GM12878 (cell line): ENCODE measurements around the gene SHROOM4. TPM values are rescaled to one million over a fixed set of nuclear protein-coding genes. Genes with fewer than 3 reads are reported as not detected.

Experiments
- ATAC-seq: fragments of 200-7000 bp; cut with Tn5 transposase; 3 replicates; pipeline ENCODE4 v1.9.1; 2020; ENCODE audit warnings: mild to moderate bottlenecking, moderate library complexity
- BruUV-seq: library from RNA; stranded (reverse); fragments of 400-500 nt; replicated peaks from 2 replicates; lab custom pipeline; 2021; lab: Mats Ljungman, UMichigan
- CTCF ChIA-PET: fragments of 300-600 bp; sonication (Branson Sonifier 250); formaldehyde crosslinking; extraction: SDS; loops from one replicate; lab custom pipeline; 2021; ENCODE audit warnings: inconsistent platforms; lab: Yijun Ruan, JAX
- POLR2A ChIA-PET: fragments of 350-600 bp; formaldehyde crosslinking; extraction: SDS; loops from one replicate; lab custom pipeline; 2021; ENCODE audit warnings: inconsistent platforms; lab: Charles Lee
- RAD21 ChIA-PET: fragments of 300-600 bp; sonication (Branson Sonifier 250); formaldehyde crosslinking; loops from one replicate; lab custom pipeline; 2023; ENCODE audit warnings: antibody characterized with exemption; ENCODE audit not compliant: unreplicated experiment; lab: Charles Lee
- SMC1A ChIA-PET: fragments of 300-600 bp; sonication (Branson Sonifier 250); formaldehyde crosslinking; loops from one replicate; lab custom pipeline; 2023; ENCODE audit not compliant: unreplicated experiment, uncharacterized antibody; lab: Charles Lee
- DNase-seq: peaks from one replicate; pipeline ENCODE4 v3.0.0-alpha.2; 2011; ENCODE audit warnings: low read depth, low spot score
- FAIRE-seq: peaks from 3 replicates; lab custom pipeline; 2011; peaks lifted over from hg19 to GRCh38; lab: Jason Lieb, UNC
- H2AFZ ChIP-seq: 2 replicates; pipeline ENCODE4 v1.6.0; 2011; ENCODE audit warnings: low read depth, low read length, control low read depth; ENCODE audit not compliant: control insufficient read depth
- H3K27ac ChIP-seq: 2 replicates; pipeline ENCODE4 v1.5.1; 2011; ENCODE audit warnings: control low read depth; ENCODE audit not compliant: control insufficient read depth, insufficient read depth
- H3K27me3 ChIP-seq, 2 experiments: replicated peaks in 1 of 2; 2 replicates each; pipeline versions ENCODE4 v1.6.0 to v1.6.1; 2011; ENCODE audit warnings: low read length in 1 of 2; ENCODE audit not compliant: control insufficient read depth in 2 of 2, insufficient read depth in 2 of 2
- H3K36me3 ChIP-seq, 2 experiments: 2 replicates each; pipeline ENCODE4 v1.5.1; 2011; ENCODE audit warnings: low read length in 1 of 2; ENCODE audit not compliant: control insufficient read depth in 2 of 2, insufficient read depth in 2 of 2
- H3K4me1 ChIP-seq: 2 replicates; pipeline ENCODE4 v1.6.1; 2011; ENCODE audit warnings: mild to moderate bottlenecking, low read length, moderate library complexity, mixed read lengths; ENCODE audit not compliant: control insufficient read depth, insufficient read depth
- H3K4me2 ChIP-seq: 2 replicates; pipeline ENCODE4 v1.6.0; 2011; ENCODE audit warnings: control low read depth; ENCODE audit not compliant: control insufficient read depth, insufficient read depth
- H3K4me3 ChIP-seq: fragments of 200-600 bp; sonication (generic); 2 replicates; pipeline ENCODE4 v1.5.1; 2016
- H3K79me2 ChIP-seq: 2 replicates; pipeline ENCODE4 v1.6.0; 2011; ENCODE audit warnings: low read length; ENCODE audit not compliant: control insufficient read depth, insufficient read depth
- H3K9ac ChIP-seq: 2 replicates; pipeline ENCODE4 v1.8.0; 2011; ENCODE audit warnings: low read length, control low read depth, mixed read lengths; ENCODE audit not compliant: control insufficient read depth, insufficient read depth
- H3K9me3 ChIP-seq: replicated peaks from 3 replicates; pipeline ENCODE4 v1.5.1; 2011; ENCODE audit warnings: mild to moderate bottlenecking, low read length; ENCODE audit not compliant: control insufficient read depth, insufficient read depth
- H4K20me1 ChIP-seq: 2 replicates; pipeline ENCODE4 v1.6.0; 2011; ENCODE audit not compliant: control insufficient read depth, insufficient read depth
- ASH2L ChIP-seq: fragments of 300-600, 200-600 bp; sonication (generic); IDR thresholded peaks from 2 replicates; pipeline ENCODE4 v1.6.1; 2017; ENCODE audit warnings: low read depth, mild to moderate bottlenecking, borderline replicate concordance
- ATF7 ChIP-seq: fragments of 450-650 bp; IDR thresholded peaks from 2 replicates; pipeline ENCODE4 v1.6.1; 2016; ENCODE audit warnings: low read depth, mild to moderate bottlenecking
- BMI1 ChIP-seq: fragments of 450-650 bp; IDR thresholded peaks from 2 replicates; pipeline ENCODE4 v1.6.1; 2016; ENCODE audit warnings: mild to moderate bottlenecking, moderate library complexity, borderline replicate concordance
- CEBPZ ChIP-seq: fragments of 150-350 bp; IDR thresholded peaks from 2 replicates; pipeline ENCODE4 v1.6.1; 2016; ENCODE audit warnings: low read depth, low read length
- CREM ChIP-seq: IDR thresholded peaks from 2 replicates; pipeline ENCODE4 v1.6.1; 2014; ENCODE audit warnings: antibody characterized with exemption, low read depth
- ESRRA ChIP-seq: IDR thresholded peaks from 2 replicates; pipeline ENCODE4 v1.6.1; 2012; ENCODE audit warnings: mild to moderate bottlenecking, low read length, improper control_type of control experiment
- KAT2A ChIP-seq: conservative IDR thresholded peaks from 2 replicates; pipeline ENCODE4 v1.6.1; 2011; ENCODE audit warnings: low read depth, low read length; ENCODE audit not compliant: control insufficient read depth
- POU2F2 ChIP-seq: IDR thresholded peaks from 3 replicates; pipeline ENCODE4 v1.6.1; 2011; ENCODE audit warnings: low read depth, mild to moderate bottlenecking, low read length, borderline replicate concordance
- RAD21 ChIP-seq: IDR thresholded peaks from 2 replicates; pipeline ENCODE4 v1.6.1; 2011; ENCODE audit warnings: mild to moderate bottlenecking, low read depth, low read length, moderate library complexity; ENCODE audit not compliant: insufficient read depth
- RBBP5 ChIP-seq: fragments of 200-600 bp; sonication (generic); conservative IDR thresholded peaks from 2 replicates; pipeline ENCODE4 v1.6.1; 2016
- SIX5 ChIP-seq: IDR thresholded peaks from 2 replicates; pipeline ENCODE4 v1.6.1; 2011; ENCODE audit warnings: mild to moderate bottlenecking, low read depth, low read length, moderate library complexity; ENCODE audit not compliant: severe bottlenecking
- SMAD1 ChIP-seq: fragments of 450-650 bp; IDR thresholded peaks from 2 replicates; pipeline ENCODE4 v1.6.1; 2018; ENCODE audit warnings: mild to moderate bottlenecking, low read depth; ENCODE audit not compliant: partially characterized antibody
- SUZ12 ChIP-seq: fragments of 200-600 bp; sonication (generic); IDR thresholded peaks from one replicate; pipeline ENCODE4 v1.6.1; 2018; ENCODE audit warnings: antibody characterized with exemption, mild to moderate bottlenecking; ENCODE audit not compliant: unreplicated experiment
- ZNF384 ChIP-seq: IDR thresholded peaks from 2 replicates; pipeline ENCODE4 v1.6.1; 2012; ENCODE audit warnings: low read depth, mild to moderate bottlenecking, low read length, improper control_type of control experiment, borderline replicate concordance
- ZSCAN29 ChIP-seq: fragments of 450-650 bp; IDR thresholded peaks from 2 replicates; pipeline ENCODE4 v1.6.1; 2017; ENCODE audit warnings: mild to moderate bottlenecking, moderate library complexity
- WGBS: methylation state at CpG from one replicate; pipeline ENCODE4 v1.1.6; 2016; ENCODE audit warnings: low lambda C conversion rate; ENCODE audit not compliant: insufficient replicate concordance, insufficient coverage; ENCODE audit errors: missing lambda C conversion rate; 5-methylcytosine and 5-hydroxymethylcytosine counted together
- in situ Hi-C: fragments of 300-500 bp; cut with MboI; formaldehyde crosslinking; loops from 9 replicates; pipeline ENCODE4 v1.14.3; 2018; ENCODE audit warnings: mixed read lengths
- intact Hi-C: fragments of 100-400 bp; cut with micrococcal nuclease; formaldehyde crosslinking; loops from one replicate; pipeline ENCODE4 v1.14.2; 2022; ENCODE audit not compliant: unreplicated experiment
- polyA plus RNA-seq, 11 experiments: library from polyadenylated mRNA; depleted of rRNA in 4 of 11; unstranded in 6 of 11; stranded (reverse) in 5 of 11; fragments of >200 nt; fragmentation: Nextera tagmentation in 4 of 11; fragmentation: Illumina TruSeq in 1 of 11; extraction: Ambion mirVana in 4 of 11; extraction: Trizol in 1 of 11; gene quantifications; 1 replicate in 1 of 11; 2 replicates in 10 of 11; pipeline versions ENCODE4 v1.2.1 to v1.2.3, GENCODE V29; 2011 to 2016; ENCODE audit warnings: inconsistent platforms in 2 of 11, missing spikeins in 2 of 11, low read depth in 1 of 11
- total RNA-seq, 4 experiments: library from RNA; depleted of rRNA in 3 of 4; stranded (reverse); fragments of >200 nt in 3 of 4; fragmentation: Illumina TruSeq in 1 of 4; extraction: Trizol in 1 of 4; gene quantifications; 2 replicates each; pipeline versions ENCODE4 v1.2.1 to v1.2.3, GENCODE V29; 2013 to 2021
- TF ChIP-seq, protein P1 (sequence below): fragments of 450-650 bp; IDR thresholded peaks from 2 replicates; pipeline ENCODE4 v1.6.1; 2016; ENCODE audit warnings: mild to moderate bottlenecking
- TF ChIP-seq, protein P2 (sequence below): fragments of 450-650 bp; IDR thresholded peaks from 2 replicates; pipeline ENCODE4 v1.6.1; 2017; ENCODE audit warnings: mild to moderate bottlenecking, low read depth, inconsistent platforms; ENCODE audit not compliant: poor library complexity, severe bottlenecking

Gene SHROOM4
- total and polyA plus RNA-seq, 10 of the 15 experiments (the other 5 are each of a cell fraction or from before 2014, with no cell fraction given) = 0.01 to 0.03 TPM; not detected in 8

- FAIRE-seq = peak; percentile 27
- Histone ChIP-seq H3K4me3 (no peak overlapping the region), H3K9ac (no peak overlapping the region), H3K27ac (no peak overlapping the region), H3K36me3 (no peaks in the 10 kb centered on the region), H3K79me2 (no peaks in the 10 kb centered on the region), H3K9me3 (no peaks in the 10 kb centered on the region), H3K4me1 (no peaks in the 10 kb centered on the region), H3K4me2 (no peak overlapping the region), H3K27me3 (no peaks in the 10 kb centered on the region), H4K20me1 (no peaks in the 10 kb centered on the region), H2AFZ (no peak overlapping the region)
- peak; percentile 98 for ATAC-seq
- WGBS = 1% methylated on average over 5 of the region's 5 CpGs
- RAD21 ChIA-PET = no interaction called here
- BruUV-seq = no TSS peak
- CTCF ChIA-PET = interaction anchor here (0.6 to 1.9 kb wide), 19 partner anchors 9 to 769 kb away, joined by 3 to 23 read pairs (median 4); no protein-coding TSS in a partner anchor
- POLR2A ChIA-PET = no interaction called here
- intact Hi-C loops (loop anchor here (1.0 to 5.0 kb wide), 4 partner anchors 211 to 1570 kb away; no protein-coding TSS in a partner anchor), in situ Hi-C loops (loop anchor here (25.0 kb wide), 1 partner anchor 745 kb away; no protein-coding TSS in a partner anchor)
- SMC1A ChIA-PET = interaction anchor here (0.7 to 1.2 kb wide), 4 partner anchors 10 to 769 kb away, joined by 3 to 4 read pairs (median 4); no protein-coding TSS in a partner anchor
- DNase-seq = no peak
- TF ChIP-seq SMAD1 (no peak), BMI1 (no peak), ZNF384 (no peak), POU2F2 (no peak), ASH2L (no peak), SUZ12 (no peak), ZSCAN29 (no peak), RBBP5 (no peak), CEBPZ (no peak), ATF7 (peak; percentile 79), RAD21 (peak; percentile 71), KAT2A (no peak), SIX5 (no peak), ESRRA (no peak), CREM (no peak)
- TF ChIP-seq, protein P1, sequence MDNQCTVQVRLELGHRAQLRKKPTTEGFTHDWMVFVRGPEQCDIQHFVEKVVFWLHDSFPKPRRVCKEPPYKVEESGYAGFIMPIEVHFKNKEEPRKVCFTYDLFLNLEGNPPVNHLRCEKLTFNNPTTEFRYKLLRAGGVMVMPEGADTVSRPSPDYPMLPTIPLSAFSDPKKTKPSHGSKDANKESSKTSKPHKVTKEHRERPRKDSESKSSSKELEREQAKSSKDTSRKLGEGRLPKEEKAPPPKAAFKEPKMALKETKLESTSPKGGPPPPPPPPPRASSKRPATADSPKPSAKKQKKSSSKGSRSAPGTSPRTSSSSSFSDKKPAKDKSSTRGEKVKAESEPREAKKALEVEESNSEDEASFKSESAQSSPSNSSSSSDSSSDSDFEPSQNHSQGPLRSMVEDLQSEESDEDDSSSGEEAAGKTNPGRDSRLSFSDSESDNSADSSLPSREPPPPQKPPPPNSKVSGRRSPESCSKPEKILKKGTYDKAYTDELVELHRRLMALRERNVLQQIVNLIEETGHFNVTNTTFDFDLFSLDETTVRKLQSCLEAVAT = no peak
- TF ChIP-seq, protein P2, sequence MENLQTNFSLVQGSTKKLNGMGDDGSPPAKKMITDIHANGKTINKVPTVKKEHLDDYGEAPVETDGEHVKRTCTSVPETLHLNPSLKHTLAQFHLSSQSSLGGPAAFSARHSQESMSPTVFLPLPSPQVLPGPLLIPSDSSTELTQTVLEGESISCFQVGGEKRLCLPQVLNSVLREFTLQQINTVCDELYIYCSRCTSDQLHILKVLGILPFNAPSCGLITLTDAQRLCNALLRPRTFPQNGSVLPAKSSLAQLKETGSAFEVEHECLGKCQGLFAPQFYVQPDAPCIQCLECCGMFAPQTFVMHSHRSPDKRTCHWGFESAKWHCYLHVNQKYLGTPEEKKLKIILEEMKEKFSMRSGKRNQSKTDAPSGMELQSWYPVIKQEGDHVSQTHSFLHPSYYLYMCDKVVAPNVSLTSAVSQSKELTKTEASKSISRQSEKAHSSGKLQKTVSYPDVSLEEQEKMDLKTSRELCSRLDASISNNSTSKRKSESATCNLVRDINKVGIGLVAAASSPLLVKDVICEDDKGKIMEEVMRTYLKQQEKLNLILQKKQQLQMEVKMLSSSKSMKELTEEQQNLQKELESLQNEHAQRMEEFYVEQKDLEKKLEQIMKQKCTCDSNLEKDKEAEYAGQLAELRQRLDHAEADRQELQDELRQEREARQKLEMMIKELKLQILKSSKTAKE = no peak
These were observed 122.2 kb downstream of the SHROOM4 start for GRCh38 chrX:50691820-50692219.
